OCI-LY3 (cell line): ENCODE data around the gene KIFAP3.
"Not testable (repeated sequence)": the region's sequence is repeated elsewhere in the genome, so short reads cannot be mapped to it uniquely, and the experiment has no call there.

Experiments
- H2AFZ ChIP-seq: fragments of 200-600, 300-600 bp; shearing (Covaris generic); 2 replicates; pipeline ENCODE4 v1.6.0; 2014; ENCODE audit warnings: antibody characterized with exemption, low read depth, low read length
- H3K27ac ChIP-seq: fragments of 200-600, 300-600 bp; sonication (generic); 2 replicates; pipeline ENCODE4 v1.5.1; 2014; ENCODE audit warnings: mild to moderate bottlenecking, low read length, moderate library complexity, mixed read lengths
- H3K27me3 ChIP-seq: fragments of 200-600, 300-600 bp; sonication (generic); 2 replicates; pipeline ENCODE4 v1.6.1; 2014; ENCODE audit warnings: low read depth, low read length, mixed read lengths
- H3K36me3 ChIP-seq: fragments of 200-600, 300-600 bp; sonication (generic); replicated peaks from 2 replicates; pipeline ENCODE3; 2014; ENCODE audit warnings: low read depth, low read length, mixed read lengths
- H3K4me1 ChIP-seq: fragments of 300-600, 200-600 bp; sonication (generic); 2 replicates; pipeline ENCODE4 v1.6.1; 2014; ENCODE audit warnings: low read length, mixed read lengths
- H3K4me2 ChIP-seq: fragments of 200-600, 300-600 bp; sonication (generic); 2 replicates; pipeline ENCODE4 v1.6.1; 2014; ENCODE audit warnings: low read length, mixed read lengths
- H3K4me3 ChIP-seq: fragments of 300-600, 200-600 bp; sonication (generic); 2 replicates; pipeline ENCODE4 v1.5.1; 2014; ENCODE audit warnings: antibody characterized with exemption, mild to moderate bottlenecking, low read length, moderate library complexity
- H3K79me2 ChIP-seq: fragments of 300-600, 200-600 bp; shearing (Covaris generic); 2 replicates; pipeline ENCODE4 v1.6.1; 2014; ENCODE audit warnings: mild to moderate bottlenecking, low read length, mixed read lengths
- H3K9ac ChIP-seq: fragments of 300-600, 200-600 bp; shearing (Covaris generic); 2 replicates; pipeline ENCODE4 v1.6.0; 2014; ENCODE audit warnings: mild to moderate bottlenecking, low read length, moderate library complexity
- H3K9me3 ChIP-seq: fragments of 200-600, 300-600 bp; shearing (Covaris generic); 2 replicates; pipeline ENCODE4 v1.6.1; 2014; ENCODE audit warnings: low read length, mixed read lengths; ENCODE audit not compliant: insufficient read depth
- H4K20me1 ChIP-seq: fragments of 200-600, 300-600 bp; sonication (generic); 2 replicates; pipeline ENCODE4 v1.6.1; 2016; ENCODE audit warnings: low read length, mixed read lengths; ENCODE audit not compliant: insufficient read depth
- CTCF ChIP-seq: fragments of 200-600, 300-600 bp; sonication (generic); IDR thresholded peaks from 2 replicates; pipeline ENCODE4 v1.5.1; 2014; ENCODE audit warnings: antibody characterized with exemption, low read length, low read depth
- EZH2phosphoT487 ChIP-seq: fragments of 200-600 bp; shearing (Covaris generic); IDR thresholded peaks from 2 replicates; pipeline ENCODE4 v1.6.1; 2018; ENCODE audit warnings: antibody characterized with exemption, mixed run types, low read depth

Gene KIFAP3

GRCh38 chr1:170086399-170087032 is 12.0 kb upstream of the KIFAP3 start:
- no peak overlapping the region for H3K9ac ChIP-seq
- H3K79me2 ChIP-seq, result no peaks in the 10 kb centered on the region
- H3K27ac ChIP-seq, result no peak overlapping the region
- H3K36me3 ChIP-seq, result no peaks in the 10 kb centered on the region
- H3K9me3 ChIP-seq, result no peaks in the 10 kb centered on the region
- no peaks in the 10 kb centered on the region for H3K4me1 ChIP-seq
- TF ChIP-seq EZH2phosphoT487, result no peak
- TF ChIP-seq CTCF, result no peak
- H3K27me3 ChIP-seq, result no peaks in the 10 kb centered on the region
- H3K4me2 ChIP-seq, result no peak overlapping the region
- no peaks in the 10 kb centered on the region for H4K20me1 ChIP-seq
- H3K4me3 ChIP-seq, result no peak overlapping the region
- H2AFZ ChIP-seq, result no peak overlapping the region

GRCh38 chr1:170085091-170085490 is 10.6 kb upstream of the KIFAP3 start:
- H2AFZ ChIP-seq, result no peak overlapping the region
- H3K9ac ChIP-seq, result no peak overlapping the region
- no peak overlapping the region for H3K4me3 ChIP-seq
- H3K79me2 ChIP-seq, result no peaks in the 10 kb centered on the region
- no peak overlapping the region for H3K27ac ChIP-seq
- no peaks in the 10 kb centered on the region for H3K36me3 ChIP-seq
- no peaks in the 10 kb centered on the region for H3K4me1 ChIP-seq
- TF ChIP-seq EZH2phosphoT487 (no peak), CTCF (no peak)
- no peaks in the 10 kb centered on the region for H3K9me3 ChIP-seq
- no peak overlapping the region for H3K4me2 ChIP-seq
- no peaks in the 10 kb centered on the region for H4K20me1 ChIP-seq
- no peaks in the 10 kb centered on the region for H3K27me3 ChIP-seq

GRCh38 chr1:170078610-170079189 is 4.2 kb upstream of the KIFAP3 start:
- Histone ChIP-seq H4K20me1 (no peaks in the 10 kb centered on the region), H3K79me2 (0 out of 2 replicates have a peak, but pooled peaks cover 3% of the 10 kb centered on the region), H3K9ac (no peak overlapping the region), H3K27me3 (no peaks in the 10 kb centered on the region), H3K9me3 (peaks cover 4% of the 10 kb centered on the region; the same call in 1 of the 2 replicates), H3K4me1 (peaks cover 9% of the 10 kb centered on the region), H3K27ac (no peak overlapping the region), H3K4me3 (no peak overlapping the region), H2AFZ (no peak overlapping the region), H3K4me2 (no peak overlapping the region), H3K36me3 (no peaks in the 10 kb centered on the region)
- TF ChIP-seq CTCF, result no peak
- TF ChIP-seq EZH2phosphoT487, result no peak

GRCh38 chr1:170077926-170078325 is 3.4 kb upstream of the KIFAP3 start:
- no peak overlapping the region for H3K27ac ChIP-seq
- H3K4me3 ChIP-seq, result no peak overlapping the region
- no peak overlapping the region for H3K9ac ChIP-seq
- H3K4me2 ChIP-seq, result no peak overlapping the region
- H3K27me3 ChIP-seq, result no peaks in the 10 kb centered on the region
- H3K4me1 ChIP-seq, result peaks cover 14% of the 10 kb centered on the region
- 0 out of 2 replicates have a peak, but pooled peaks cover 4% of the 10 kb centered on the region for H3K79me2 ChIP-seq
- no peak overlapping the region for H2AFZ ChIP-seq
- TF ChIP-seq CTCF, result no peak
- no peak for TF ChIP-seq EZH2phosphoT487
- peaks cover 4% of the 10 kb centered on the region; the same call in 1 of the 2 replicates for H3K9me3 ChIP-seq
- H3K36me3 ChIP-seq, result no peaks in the 10 kb centered on the region
- no peaks in the 10 kb centered on the region for H4K20me1 ChIP-seq

GRCh38 chr1:170076952-170077351 is 2.5 kb upstream of the KIFAP3 start:
- not testable (repeated sequence) for H3K9me3 ChIP-seq, H3K9ac ChIP-seq, H3K79me2 ChIP-seq, H3K4me2 ChIP-seq, H3K27ac ChIP-seq, H3K4me3 ChIP-seq, H3K27me3 ChIP-seq, H2AFZ ChIP-seq, H4K20me1 ChIP-seq, H3K36me3 ChIP-seq
- H3K4me1 ChIP-seq, result peaks cover 14% of the 10 kb centered on the region
